A673 (cell line): Measurements from ENCODE around the gene RAPGEF2.

Experiments
- EZH2 ChIP-seq: fragments of 200-600 bp; sonication (generic); IDR thresholded peaks from 2 replicates; pipeline ENCODE4 v1.6.1; 2017; ENCODE audit warnings: borderline replicate concordance, low read depth, mild to moderate bottlenecking, mixed read lengths, antibody characterized with exemption, low read length; ENCODE audit not compliant: poor library complexity, severe bottlenecking
- TF ChIP-seq, protein P1 (sequence below): fragments of 300-800, 200-600 bp; sonication (generic); conservative IDR thresholded peaks from 2 replicates; pipeline ENCODE4 v1.5.1; 2017; ENCODE audit warnings: low read depth, mild to moderate bottlenecking, antibody characterized with exemption, low read length, moderate library complexity, mixed read lengths

DNA sequence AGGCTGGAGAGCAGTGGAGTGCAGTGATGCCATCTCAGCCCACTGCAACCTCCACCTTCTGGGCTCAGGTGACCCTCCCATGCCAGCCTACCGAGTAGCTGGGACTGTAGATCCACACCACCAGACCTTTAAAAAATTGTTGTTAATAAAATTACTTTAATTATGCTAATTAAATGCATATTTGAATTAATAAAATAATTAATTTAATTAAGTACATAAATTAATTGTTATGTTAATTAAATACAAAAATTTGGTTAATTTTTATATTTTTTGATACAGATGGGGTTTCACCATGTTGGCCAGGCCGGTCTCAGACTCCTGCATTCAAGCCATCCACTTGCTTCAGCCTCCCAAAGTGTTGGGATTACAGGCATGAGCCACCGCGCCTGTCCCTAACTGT lies 12.6 kb upstream of the RAPGEF2 start:
- TF ChIP-seq, protein P1, sequence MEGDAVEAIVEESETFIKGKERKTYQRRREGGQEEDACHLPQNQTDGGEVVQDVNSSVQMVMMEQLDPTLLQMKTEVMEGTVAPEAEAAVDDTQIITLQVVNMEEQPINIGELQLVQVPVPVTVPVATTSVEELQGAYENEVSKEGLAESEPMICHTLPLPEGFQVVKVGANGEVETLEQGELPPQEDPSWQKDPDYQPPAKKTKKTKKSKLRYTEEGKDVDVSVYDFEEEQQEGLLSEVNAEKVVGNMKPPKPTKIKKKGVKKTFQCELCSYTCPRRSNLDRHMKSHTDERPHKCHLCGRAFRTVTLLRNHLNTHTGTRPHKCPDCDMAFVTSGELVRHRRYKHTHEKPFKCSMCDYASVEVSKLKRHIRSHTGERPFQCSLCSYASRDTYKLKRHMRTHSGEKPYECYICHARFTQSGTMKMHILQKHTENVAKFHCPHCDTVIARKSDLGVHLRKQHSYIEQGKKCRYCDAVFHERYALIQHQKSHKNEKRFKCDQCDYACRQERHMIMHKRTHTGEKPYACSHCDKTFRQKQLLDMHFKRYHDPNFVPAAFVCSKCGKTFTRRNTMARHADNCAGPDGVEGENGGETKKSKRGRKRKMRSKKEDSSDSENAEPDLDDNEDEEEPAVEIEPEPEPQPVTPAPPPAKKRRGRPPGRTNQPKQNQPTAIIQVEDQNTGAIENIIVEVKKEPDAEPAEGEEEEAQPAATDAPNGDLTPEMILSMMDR = no peak
- no peak for TF ChIP-seq EZH2
